Pancreas (tissue), 10 donors: ENCODE measurements around the gene DHDDS. TPM values are rescaled to one million over a fixed set of nuclear protein-coding genes. Genes with fewer than 3 reads are reported as not detected.

Source experiments
- ATAC-seq, 4 donors: fragments of 200-7000 bp; cut with Tn5 transposase; one replicate each; pipeline versions ENCODE4 v1.8.0 to v1.9.1; 2020; ENCODE audit warnings: mild to moderate bottlenecking in 4 of 4, moderate library complexity in 4 of 4
- DNase-seq, 6 donors: peaks; one replicate each; pipeline ENCODE4 v3.0.0-alpha.2; 2020
- FAIRE-seq: peaks from 2 replicates; lab custom pipeline; 2012; peaks lifted over from hg19 to GRCh38; lab: Jason Lieb, UNC
- H3K27ac ChIP-seq, 4 donors: fragments of 200-600 bp; sonication (generic); 1 replicate in 3 of 4; 2 replicates in 1 of 4; pipeline versions ENCODE4 v1.5.0 to v1.8.0; 2020
- H3K27me3 ChIP-seq, 4 donors: fragments of 200-600 bp; one replicate each; pipeline ENCODE4 v1.8.0; 2021
- H3K36me3 ChIP-seq, 3 donors: fragments of 200-600 bp; sonication (generic) in 1 of 3; one replicate each; pipeline versions ENCODE4 v1.5.0 to v1.8.0; 2020 to 2021
- H3K4me1 ChIP-seq, 3 donors: fragments of 200-600 bp; one replicate each; pipeline ENCODE4 v1.8.0; 2021
- H3K4me3 ChIP-seq, 4 donors: fragments of 200-600 bp; sonication (generic) in 2 of 4; one replicate each; pipeline versions ENCODE4 v1.5.0 to v1.8.0; 2020 to 2021
- H3K9me3 ChIP-seq, 4 donors: fragments of 200-600 bp; one replicate each; pipeline ENCODE4 v1.8.0; 2021
- WGBS, 2 donors: extraction: QIAGEN DNeasy Blood & Tissue Kit; methylation state at CpG; one replicate each; pipeline ENCODE4 v1.1.7; 2013; 5-methylcytosine and 5-hydroxymethylcytosine counted together
- intact Hi-C, 3 donors: fragments of 100-400 bp; cut with DNase I; formaldehyde crosslinking; loops; one replicate each; pipeline versions ENCODE4 v1.11.1 to v1.14.2; 2022
- polyA plus RNA-seq, 2 donors: library from polyadenylated mRNA; stranded (reverse); fragments of 200-250 nt; gene quantifications; one replicate each; pipeline ENCODE4 v1.2.3, GENCODE V29; 2013
- total RNA-seq, 6 donors: library from RNA; stranded (reverse); fragmentation: NEBNext Ultra II Directional in 4 of 6; extraction: Animal tissue kit (Norgen Biotek cat#: 25700) in 4 of 6; gene quantifications; one replicate each; pipeline versions ENCODE4 v1.2.1 to v1.2.4, GENCODE V29; 2021 to 2023
- TF ChIP-seq, protein P1 (sequence below), 4 donors: fragments of 200-600 bp; sonication (generic) in 3 of 4; IDR thresholded peaks; one replicate each; pipeline versions ENCODE4 v1.5.0 to v1.8.0; 2021; ENCODE audit warnings: antibody characterized with exemption in 4 of 4
- donor health status: healthy with polysubstance abuse.
- donor health status: DM: no; HTN: no; CAD: no; lungs with moderate emphysema.
- donor health status: DM: no; HTN: no; CAD: no.
- donor health status: control.
- donor health status: control.
- donor health status: Bipolar disorder and iron deficiency.
- donor health status: DM: yes; HTN: yes; CAD: no.
- donor health status: DM: no; HTN: no; CAD: no.
- donor health status: DM: no; HTN: no; CAD: no.
- donor health status: DM: yes; HTN: yes; CAD: no.

Gene DHDDS
- total and polyA plus RNA-seq, 8 donors: 15.0 to 24.5 (median 19.8) TPM

DNA sequence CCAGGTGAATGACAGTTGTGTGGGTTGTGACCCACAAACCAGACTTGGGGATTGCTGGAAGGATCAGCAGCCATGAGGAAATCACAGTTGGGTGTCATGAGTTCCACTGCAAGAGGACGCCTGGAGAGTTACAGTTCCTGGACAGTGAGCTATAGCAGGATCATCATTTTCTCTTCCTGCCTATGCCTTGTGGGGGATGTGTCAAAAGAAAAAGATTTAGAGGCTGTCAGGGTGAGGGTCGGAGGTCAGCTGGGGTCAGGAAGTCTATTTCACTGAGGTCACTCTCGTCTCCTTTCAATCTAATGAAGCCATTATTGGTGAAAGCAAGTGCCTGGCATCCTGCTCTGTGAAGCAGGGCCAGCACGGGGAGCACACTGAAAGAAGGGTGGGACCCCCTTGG, 28.5 kb upstream of the DHDDS start:
- no peaks in the 10 kb centered on the region for H3K36me3 ChIP-seq
- 14 to 17% methylated on average over 4 of the region's 4 CpGs for WGBS, 2 donors
- intact Hi-C loops: no loop called here
- TF ChIP-seq, protein P1, sequence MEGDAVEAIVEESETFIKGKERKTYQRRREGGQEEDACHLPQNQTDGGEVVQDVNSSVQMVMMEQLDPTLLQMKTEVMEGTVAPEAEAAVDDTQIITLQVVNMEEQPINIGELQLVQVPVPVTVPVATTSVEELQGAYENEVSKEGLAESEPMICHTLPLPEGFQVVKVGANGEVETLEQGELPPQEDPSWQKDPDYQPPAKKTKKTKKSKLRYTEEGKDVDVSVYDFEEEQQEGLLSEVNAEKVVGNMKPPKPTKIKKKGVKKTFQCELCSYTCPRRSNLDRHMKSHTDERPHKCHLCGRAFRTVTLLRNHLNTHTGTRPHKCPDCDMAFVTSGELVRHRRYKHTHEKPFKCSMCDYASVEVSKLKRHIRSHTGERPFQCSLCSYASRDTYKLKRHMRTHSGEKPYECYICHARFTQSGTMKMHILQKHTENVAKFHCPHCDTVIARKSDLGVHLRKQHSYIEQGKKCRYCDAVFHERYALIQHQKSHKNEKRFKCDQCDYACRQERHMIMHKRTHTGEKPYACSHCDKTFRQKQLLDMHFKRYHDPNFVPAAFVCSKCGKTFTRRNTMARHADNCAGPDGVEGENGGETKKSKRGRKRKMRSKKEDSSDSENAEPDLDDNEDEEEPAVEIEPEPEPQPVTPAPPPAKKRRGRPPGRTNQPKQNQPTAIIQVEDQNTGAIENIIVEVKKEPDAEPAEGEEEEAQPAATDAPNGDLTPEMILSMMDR (IDR thresholded peaks at IDR 0.05): no peak
- no peak overlapping the region for H3K27ac ChIP-seq
- FAIRE-seq (no peak), ATAC-seq (no peak), DNase-seq (no peak)
- no peak overlapping the region for H3K4me3 ChIP-seq
- no peaks in the 10 kb centered on the region for H3K4me1 ChIP-seq
- no peaks in the 10 kb centered on the region for H3K27me3 ChIP-seq
- H3K9me3 ChIP-seq: no peaks in the 10 kb centered on the region

DNA sequence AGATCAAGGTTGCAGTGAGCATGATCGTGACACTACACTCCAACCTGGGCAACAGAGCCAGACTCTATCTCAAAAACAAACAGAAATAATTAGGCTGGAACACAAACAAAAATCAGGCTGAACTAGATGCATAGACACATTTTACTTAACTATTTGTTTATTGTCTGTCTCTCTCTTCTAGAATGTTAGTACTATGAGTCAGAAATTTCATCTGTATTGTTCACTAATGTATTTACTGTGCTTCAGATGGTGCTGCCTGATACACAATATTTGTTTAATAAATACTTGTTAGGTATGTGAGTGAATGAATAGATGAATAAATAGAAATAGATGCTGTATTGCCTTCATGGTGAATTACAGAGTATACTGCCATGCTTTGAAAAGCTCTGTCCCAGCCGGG, 27.5 kb upstream of the DHDDS start:
- TF ChIP-seq, protein P1 (IDR thresholded peaks at IDR 0.05): no peak
- no peak for DNase-seq
- Histone ChIP-seq H3K36me3 (no peaks in the 10 kb centered on the region), H3K9me3 (no peaks in the 10 kb centered on the region), H3K27me3 (no peaks in the 10 kb centered on the region), H3K4me1 (no peaks in the 10 kb centered on the region), H3K27ac (no peak overlapping the region), H3K4me3 (no peak overlapping the region)
- FAIRE-seq: no peak
- no peak for ATAC-seq
- 49 to 63% methylated on average over 2 of the region's 2 CpGs for WGBS, 2 donors
- intact Hi-C loops: no loop called here

DNA sequence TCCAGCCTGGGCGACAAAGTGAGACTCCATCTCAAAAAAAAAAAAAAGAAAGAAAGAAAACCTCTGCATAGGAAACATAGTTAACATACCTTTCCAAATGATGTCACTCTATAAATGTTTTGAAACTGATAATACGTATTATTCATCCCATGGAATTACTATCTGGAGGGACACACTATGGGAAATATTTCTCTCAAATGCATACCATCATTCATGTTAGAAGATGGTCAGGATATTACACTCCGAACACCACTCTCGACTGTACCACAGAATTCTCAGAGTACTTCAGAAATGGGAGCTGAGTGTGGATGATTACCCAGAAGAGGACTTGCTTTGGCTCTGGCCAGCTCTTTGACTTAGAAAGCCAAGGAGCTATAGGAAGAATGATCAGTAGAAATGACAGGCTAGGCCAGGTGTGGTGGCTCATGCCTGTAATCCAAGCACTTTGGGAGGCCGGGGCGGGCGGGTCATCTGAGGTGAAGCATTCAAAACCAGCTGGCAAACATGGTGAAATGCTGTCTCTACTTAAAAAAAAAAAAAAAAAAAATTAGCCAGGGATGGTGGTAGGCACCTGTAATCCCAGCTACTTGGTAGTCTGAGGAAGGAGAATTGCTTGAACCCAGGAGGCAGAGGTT, 26.7 kb upstream of the DHDDS start:
- TF ChIP-seq, protein P1 (IDR thresholded peaks at IDR 0.05): no peak
- ATAC-seq (no peak), DNase-seq (no peak), FAIRE-seq (no peak)
- Histone ChIP-seq H3K27me3 (no peaks in the 10 kb centered on the region), H3K4me3 (no peak overlapping the region), H3K4me1 (no peaks in the 10 kb centered on the region), H3K27ac (no peak overlapping the region), H3K36me3 (no peaks in the 10 kb centered on the region), H3K9me3 (no peaks in the 10 kb centered on the region)
- 59 to 65% methylated on average over 7 of the region's 7 CpGs for WGBS, 2 donors
- intact Hi-C loops: no loop called here

DNA sequence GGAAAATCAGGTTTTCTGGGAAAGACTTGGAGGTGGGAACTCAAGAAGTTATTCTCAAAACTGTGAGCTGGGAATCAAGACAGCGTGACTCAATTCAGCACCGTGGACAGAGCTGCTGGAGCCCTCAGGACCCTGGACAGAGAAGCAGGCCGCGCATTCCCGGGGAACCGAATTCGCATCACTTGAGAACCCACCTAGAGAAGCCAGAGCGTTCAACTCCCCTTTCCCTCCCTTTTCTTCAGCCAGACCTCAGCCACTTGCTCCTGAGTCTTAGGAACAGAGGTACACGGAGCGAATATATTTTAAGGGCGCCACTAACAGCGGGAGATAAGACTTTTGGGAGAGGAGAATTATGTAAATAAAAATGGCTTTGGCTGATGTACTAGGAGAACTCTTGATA, 23.5 kb upstream of the DHDDS start:
- H3K4me1 ChIP-seq: no peaks in the 10 kb centered on the region
- DNase-seq (peak; percentile 47 to 89 (median 70)), FAIRE-seq (no peak), ATAC-seq (peak; percentile 85 to 99 (median 94))
- intact Hi-C loops: no loop called here
- H3K4me3 ChIP-seq: no peak overlapping the region
- H3K9me3 ChIP-seq: no peaks in the 10 kb centered on the region
- H3K27ac ChIP-seq: no peak overlapping the region
- peaks cover 0 to 24% (median 0%) of the 10 kb centered on the region in 4 donors for H3K27me3 ChIP-seq
- no peaks in the 10 kb centered on the region for H3K36me3 ChIP-seq
- TF ChIP-seq, protein P1 (IDR thresholded peaks at IDR 0.05): no peak
- 0 to 4% methylated on average over 12 of the region's 12 CpGs for WGBS, 2 donors

DNA sequence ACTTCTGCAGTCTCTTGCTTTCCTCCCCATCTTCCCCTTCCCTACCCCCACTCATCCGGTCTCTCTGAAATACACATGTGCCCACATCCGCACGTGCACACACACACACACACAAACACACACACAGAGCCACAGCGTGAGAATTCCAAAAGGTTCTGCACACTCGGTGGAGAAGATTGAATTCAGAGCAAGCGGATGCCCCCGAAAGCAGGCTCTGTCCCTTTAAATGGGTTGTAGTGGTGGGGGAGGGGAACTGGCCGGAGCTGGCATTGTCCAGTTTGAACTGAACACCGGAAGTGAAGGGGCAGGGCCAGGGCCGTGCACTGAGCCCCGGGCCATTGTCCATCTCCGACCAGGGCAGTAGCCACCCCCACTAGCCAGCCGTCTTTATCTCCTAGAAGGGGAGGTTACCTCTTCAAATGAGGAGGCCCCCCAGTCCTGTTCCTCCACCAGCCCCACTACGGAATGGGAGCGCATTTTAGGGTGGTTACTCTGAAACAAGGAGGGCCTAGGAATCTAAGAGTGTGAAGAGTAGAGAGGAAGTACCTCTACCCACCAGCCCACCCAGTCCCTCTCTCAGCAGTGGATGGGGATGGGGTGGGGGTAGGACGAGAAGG, 22.8 kb upstream of the DHDDS start:
- intact Hi-C loops: no loop called here
- no peak for FAIRE-seq
- Histone ChIP-seq H3K27me3 (peaks cover 0 to 24% (median 0%) of the 10 kb centered on the region in 4 donors), H3K36me3 (no peaks in the 10 kb centered on the region), H3K4me1 (no peaks in the 10 kb centered on the region), H3K27ac (no peak overlapping the region), H3K4me3 (no peak overlapping the region), H3K9me3 (no peaks in the 10 kb centered on the region)
- no peak for DNase-seq
- WGBS, 2 donors: 3 to 6% methylated on average over 16 of the region's 16 CpGs
- TF ChIP-seq, protein P1 (IDR thresholded peaks at IDR 0.05): no peak
- peak in 1 of 4 donors; percentile 21 for ATAC-seq
